HG02970 (cell line): ENCODE measurements around the gene GPR173.

Source experiments
- ATAC-seq: cut with Tn5 transposase; IDR thresholded peaks from one replicate; pipeline ENCODE4 v1.9.1; 2021; ENCODE audit warnings: mild to moderate bottlenecking, moderate library complexity, moderate number of reproducible peaks; ENCODE audit not compliant: unreplicated experiment, low FRiP score

GPR173 gene

DNA sequence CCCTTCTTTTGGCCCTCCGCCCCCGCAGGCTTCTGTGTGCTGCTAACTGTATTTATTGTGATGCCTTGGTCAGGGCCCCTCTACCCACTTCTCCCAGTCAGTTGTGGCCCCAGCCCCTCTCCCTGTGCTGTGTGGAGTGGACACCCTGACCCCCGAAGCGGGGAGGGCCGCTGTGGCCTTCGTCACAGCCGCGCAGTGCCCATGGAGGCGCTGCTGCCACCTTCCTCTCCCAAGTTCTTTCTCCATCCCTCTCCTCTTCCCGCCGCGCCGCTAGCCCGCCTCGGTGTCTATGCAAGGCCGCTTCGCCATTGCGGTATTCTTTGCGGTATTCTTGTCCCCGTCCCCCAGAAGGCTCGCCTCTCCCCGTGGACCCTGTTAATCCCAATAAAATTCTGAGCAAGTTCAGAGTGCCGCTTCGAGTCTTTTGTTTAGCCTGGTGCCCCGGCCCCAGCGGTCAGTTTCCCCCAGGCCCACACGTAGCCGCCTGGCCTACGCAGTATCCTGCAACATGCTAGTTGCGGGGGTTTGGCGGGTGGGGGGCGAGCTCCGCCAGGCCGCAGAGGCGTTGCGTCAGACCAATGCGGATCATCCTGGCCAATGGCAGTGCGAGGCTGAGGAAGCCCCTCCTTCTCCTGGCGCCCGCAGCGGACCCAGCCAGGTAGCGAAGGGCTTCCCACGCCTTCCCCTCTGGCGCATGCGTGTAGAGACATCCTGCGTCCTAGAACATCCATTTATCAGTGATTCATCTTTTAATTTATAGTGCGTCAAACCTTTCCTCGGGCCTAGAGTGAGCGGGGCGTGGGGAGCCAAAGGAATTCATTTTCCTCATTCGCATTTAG, 39.8 kb downstream of the GPR173 start:
- ATAC-seq = no peak

DNA sequence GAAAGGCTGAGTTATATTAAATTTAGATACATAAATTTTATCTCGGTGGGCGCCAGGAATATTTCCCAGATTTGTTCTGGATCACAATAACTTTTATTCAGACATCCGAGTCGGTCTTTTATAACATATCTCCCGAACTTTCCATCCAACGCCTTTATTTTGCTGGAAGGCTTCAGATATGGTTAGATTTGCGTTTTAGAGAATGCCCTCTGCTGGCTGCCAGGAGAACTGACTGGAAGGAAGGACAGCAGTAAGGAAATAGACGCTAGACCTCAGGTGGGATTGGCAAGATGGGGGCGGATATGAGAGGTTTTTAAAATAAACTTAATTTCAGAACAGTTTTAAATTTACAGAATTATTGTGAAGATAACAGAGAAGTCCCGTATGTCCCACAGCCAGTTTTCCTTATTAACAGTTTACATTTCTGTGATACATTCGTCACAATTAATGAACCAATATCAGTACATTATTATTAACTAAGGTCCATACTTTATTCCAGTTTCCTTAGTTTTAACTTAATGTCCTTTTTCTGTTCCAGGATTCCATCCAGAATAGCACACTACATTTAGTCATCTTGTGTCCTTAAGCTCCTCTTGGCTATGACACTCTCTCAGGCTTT, 40.7 kb downstream of the GPR173 start:
- no peak for ATAC-seq

DNA sequence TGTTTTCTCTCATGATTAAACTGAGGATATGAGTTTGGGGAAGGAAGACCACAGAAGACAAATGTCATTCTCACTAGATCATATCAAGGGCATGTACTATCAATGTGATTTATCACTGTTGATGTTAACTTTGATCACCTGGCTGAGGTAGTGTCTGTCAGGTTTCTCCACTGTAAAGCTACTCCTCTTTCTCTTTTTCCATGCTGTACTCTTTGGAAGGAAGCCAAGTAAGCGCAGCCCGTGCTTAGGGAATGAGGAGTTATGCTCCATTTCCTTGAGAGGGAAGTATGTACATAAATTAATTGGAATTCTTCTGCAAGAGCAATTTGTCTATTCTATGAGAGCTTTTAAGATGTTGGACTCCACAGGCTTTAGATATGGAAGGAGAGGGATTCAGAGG, 41.3 kb downstream of the GPR173 start:
- ATAC-seq = no peak

GRCh38 chrX:53091354-53091753, 42.8 kb downstream of the GPR173 start:
- no peak for ATAC-seq

DNA sequence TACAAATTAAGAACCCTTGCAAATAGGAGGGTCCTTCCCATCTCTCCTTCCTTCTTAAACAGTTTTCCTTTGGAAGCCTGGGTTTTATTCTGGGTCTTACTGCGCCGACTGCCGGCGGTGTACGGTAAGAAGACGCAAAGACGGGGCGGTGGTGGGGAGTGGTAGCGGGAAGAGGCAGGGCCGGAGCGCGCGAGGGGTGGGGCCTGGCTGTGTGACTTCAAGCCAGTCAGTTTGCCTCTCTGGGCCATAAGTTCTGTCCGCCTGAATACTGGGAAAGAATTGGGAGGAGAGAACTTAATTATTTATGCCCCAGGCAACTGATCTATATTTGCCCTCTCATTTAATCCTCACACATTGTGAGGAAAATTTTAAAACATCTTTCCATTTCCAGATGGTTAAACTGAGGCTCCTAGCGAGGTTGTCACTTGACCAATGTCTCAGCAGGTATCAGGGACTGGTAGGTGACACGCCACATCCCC, 44.6 kb downstream of the GPR173 start:
- no peak for ATAC-seq

- peak; percentile 66 for ATAC-seq
Measured at GRCh38 chrX:53093748-53094581, 45.4 kb downstream of the GPR173 start, which contains the start of gene KANTR. Gene KANTR, plus strand, starts transcription at chrX:53094142. Its CDS starts 30,131 bp downstream, at chrX:53124273.

DNA sequence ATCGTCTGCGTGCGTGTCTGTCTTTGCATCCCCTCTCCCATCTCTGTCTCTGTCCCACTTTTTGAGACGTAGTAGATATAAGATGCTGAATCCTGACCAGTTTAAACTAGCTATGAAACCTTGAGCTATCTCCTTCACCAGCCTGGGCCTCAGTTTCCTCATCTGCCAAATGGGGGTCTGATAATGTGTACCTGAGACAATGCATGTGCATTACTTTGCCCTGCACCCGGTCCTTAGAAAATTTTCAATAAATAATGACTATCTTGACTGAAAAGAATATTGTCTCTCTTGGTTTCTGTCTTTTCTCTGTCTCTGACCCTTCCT, 46.0 kb downstream of the GPR173 start:
- no peak for ATAC-seq

DNA sequence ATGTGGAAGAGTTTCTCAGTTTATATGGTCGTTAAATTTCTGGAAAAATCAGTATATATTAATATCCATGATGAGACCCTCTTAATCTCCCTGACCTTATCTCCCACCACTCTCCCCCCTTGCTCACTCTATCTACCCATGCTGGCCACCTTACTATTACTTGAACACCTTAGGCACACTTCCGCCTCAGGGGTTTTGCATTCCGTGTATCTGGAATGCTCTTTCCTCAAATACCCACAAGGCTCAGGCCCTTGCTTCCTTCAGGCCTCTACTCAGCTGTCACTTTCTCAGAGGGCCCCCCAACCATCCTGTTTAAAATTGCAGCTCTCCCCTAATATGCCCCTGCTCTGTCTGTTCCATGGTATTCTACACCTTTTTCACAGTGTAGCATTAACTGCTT, 47.2 kb downstream of the GPR173 start:
- ATAC-seq = no peak

DNA sequence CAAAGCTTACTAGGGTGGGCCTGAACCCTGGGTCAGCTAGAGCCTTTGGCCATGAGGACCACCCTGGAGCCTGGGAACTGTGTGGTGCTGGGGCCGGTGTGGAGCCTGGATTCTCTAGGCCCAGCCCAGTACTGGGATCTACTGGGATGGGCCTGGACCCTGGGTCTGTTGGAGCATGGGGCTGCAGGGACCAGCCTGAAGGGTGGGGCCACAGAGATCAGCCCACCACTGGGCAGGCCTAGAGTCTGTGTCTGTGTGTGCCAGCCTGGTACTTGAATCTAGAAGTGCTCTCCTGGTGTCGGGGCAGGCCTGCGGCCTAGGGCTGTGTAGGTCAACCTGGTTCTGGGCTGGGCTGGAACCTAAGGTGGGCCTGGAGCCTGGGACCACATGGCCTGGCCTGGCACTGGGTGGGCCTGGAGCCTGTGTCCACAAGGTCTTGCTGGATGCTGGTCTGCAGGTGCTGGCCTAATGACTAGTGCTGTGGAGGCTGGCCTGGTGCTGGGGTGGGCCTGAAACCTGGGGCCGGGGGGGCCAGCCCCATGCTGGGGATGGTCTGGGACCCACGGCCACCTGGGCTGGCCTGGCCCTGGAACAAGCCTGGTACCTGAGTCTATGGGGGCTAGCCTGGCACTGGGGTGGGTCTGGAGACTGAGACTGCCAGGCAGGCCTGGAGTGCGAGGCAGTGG, 66.4 kb downstream of the GPR173 start:
- no peak for ATAC-seq

- no peak for ATAC-seq
Measured at GRCh38 chrX:53115550-53115874, 66.9 kb downstream of the GPR173 start.

DNA sequence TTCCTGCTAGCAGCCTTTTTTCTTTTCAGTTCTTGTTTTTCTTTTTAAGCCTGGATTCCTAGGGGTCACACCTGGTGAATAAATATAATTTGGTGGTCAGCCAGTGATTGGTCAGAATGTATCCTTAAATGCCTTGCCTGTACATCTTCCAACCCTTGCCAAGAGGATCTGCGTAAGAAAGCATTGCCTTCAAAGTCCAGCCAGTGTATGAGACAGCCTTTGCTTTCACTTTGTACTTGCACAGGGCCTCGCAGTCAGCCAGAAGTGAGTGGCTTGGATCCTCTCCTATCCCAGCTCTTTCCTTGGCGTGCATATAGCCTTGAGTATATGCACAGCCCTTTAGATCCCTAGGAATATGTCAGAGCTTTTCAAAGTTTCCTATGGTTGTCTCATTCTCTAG, 67.5 kb downstream of the GPR173 start:
- no peak for ATAC-seq

- no peak for ATAC-seq
Measured at GRCh38 chrX:53122013-53122412, 73.4 kb downstream of the GPR173 start.

DNA sequence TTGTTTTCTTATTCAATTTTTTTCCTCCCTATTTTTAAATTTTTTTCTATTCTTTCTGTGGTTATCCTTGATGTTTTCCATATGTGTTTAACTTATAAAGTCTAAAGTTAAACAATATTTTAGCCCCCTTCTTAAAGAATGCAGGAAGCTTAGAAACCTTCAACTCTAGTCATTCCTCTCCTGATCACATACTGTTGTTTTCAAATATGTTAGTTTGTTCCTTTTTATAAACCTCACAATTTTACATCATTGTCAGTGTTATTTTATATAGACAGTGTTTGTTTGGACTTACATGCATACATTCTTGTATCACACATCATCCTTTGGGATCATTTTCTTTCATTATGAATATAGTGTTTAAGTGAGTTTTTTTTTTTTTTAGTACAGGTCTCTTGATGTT, 76.9 kb downstream of the GPR173 start:
- no peak for ATAC-seq

GRCh38 chrX:53126377-53126776, 77.8 kb downstream of the GPR173 start:
- ATAC-seq = no peak

DNA sequence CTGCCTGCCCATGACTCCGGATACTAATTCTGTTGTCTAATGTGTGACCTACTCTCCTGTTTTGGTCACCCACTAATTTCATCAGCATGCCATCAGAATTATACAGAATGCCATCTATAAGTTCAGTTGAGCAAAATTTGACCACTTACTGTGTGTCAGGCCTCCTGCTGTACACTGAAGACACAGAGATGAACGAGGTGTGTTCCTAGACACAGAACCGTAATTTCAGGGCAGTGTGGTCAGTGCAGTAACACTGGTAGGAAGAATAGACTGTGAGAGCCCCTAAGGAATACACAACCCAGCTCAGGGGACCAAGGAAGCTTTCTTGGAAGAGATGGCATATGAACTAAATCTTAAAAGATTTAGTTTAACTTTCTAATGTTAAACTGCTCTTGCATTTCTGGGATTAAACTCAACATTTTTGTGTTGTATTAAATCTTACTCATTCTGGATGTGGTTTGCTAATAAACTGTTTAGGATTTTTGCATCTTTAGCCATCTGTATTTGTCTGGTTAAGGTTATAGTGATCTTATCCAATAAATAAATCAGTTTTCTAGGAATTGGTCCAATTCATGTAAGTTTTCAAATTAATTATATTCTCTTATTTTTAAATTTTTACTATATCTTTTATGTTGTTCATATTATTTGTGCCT, 79.6 kb downstream of the GPR173 start:
- ATAC-seq = no peak
